ENCODE results near the gene NSUN7. TPM values are rescaled to one million over a fixed set of nuclear protein-coding genes. Genes with fewer than 3 reads are reported as not detected.

NSUN7 gene
- total RNA-seq, 2 donors from 2014 or later = 14.3 to 35.3 TPM

GRCh38 chr4:40845154-40845835 lies 95.5 kb downstream of the NSUN7 start:
- no peaks in the 10 kb centered on the region for H3K9me3 ChIP-seq
- H3K27ac ChIP-seq = no peak overlapping the region
- intact Hi-C loops (cut with DNase I) = no loop called here
- no peaks in the 10 kb centered on the region for H3K4me1 ChIP-seq
- ATAC-seq (no peak), DNase-seq (no peak)
- H3K4me3 ChIP-seq = no peak overlapping the region
- H3K27me3 ChIP-seq = no peaks in the 10 kb centered on the region
- 77 to 89% methylated on average over 10 of the region's 10 CpGs for WGBS, 2 donors
- no peaks in the 10 kb centered on the region for H3K36me3 ChIP-seq (replicated peaks in 1 of 2; ENCODE audit: insufficient read depth in 1 of 2, low read depth in 2 of 2)
- TF ChIP-seq POLR2A (IDR thresholded peaks at IDR 0.05) (no peak), CTCF (IDR thresholded peaks at IDR 0.05) (no peak)

GRCh38 chr4:40846532-40846931 lies 96.8 kb downstream of the NSUN7 start:
- Histone ChIP-seq H3K4me3 (no peak overlapping the region), H3K9me3 (no peaks in the 10 kb centered on the region), H3K4me1 (no peaks in the 10 kb centered on the region), H3K36me3 (replicated peaks in 1 of 2; ENCODE audit: insufficient read depth in 1 of 2, low read depth in 2 of 2) (no peaks in the 10 kb centered on the region), H3K27me3 (no peaks in the 10 kb centered on the region), H3K27ac (no peak overlapping the region)
- TF ChIP-seq POLR2A (IDR thresholded peaks at IDR 0.05) = no peak
- TF ChIP-seq CTCF (IDR thresholded peaks at IDR 0.05) = no peak
- no peak for ATAC-seq
- 89 to 91% methylated on average over 5 of the region's 5 CpGs for WGBS, 2 donors
- no peak for DNase-seq
- intact Hi-C loops (cut with DNase I) = no loop called here

GRCh38 chr4:40848251-40848650 lies 98.5 kb downstream of the NSUN7 start:
- ATAC-seq = no peak
- no peak for DNase-seq
- H3K4me3 ChIP-seq = no peak overlapping the region
- no peak overlapping the region for H3K27ac ChIP-seq
- no peaks in the 10 kb centered on the region for H3K4me1 ChIP-seq
- TF ChIP-seq CTCF (IDR thresholded peaks at IDR 0.05) = no peak
- no peak for TF ChIP-seq POLR2A (IDR thresholded peaks at IDR 0.05)
- intact Hi-C loops (cut with DNase I) = no loop called here
- WGBS, 2 donors = 83 to 85% methylated on average over 5 of the region's 5 CpGs
- H3K9me3 ChIP-seq = no peaks in the 10 kb centered on the region
- H3K36me3 ChIP-seq (replicated peaks in 1 of 2; ENCODE audit: insufficient read depth in 1 of 2, low read depth in 2 of 2) = no peaks in the 10 kb centered on the region
- no peaks in the 10 kb centered on the region for H3K27me3 ChIP-seq

- intact Hi-C loops (cut with DNase I) = no loop called here
- no peaks in the 10 kb centered on the region for H3K36me3 ChIP-seq (replicated peaks in 1 of 2; ENCODE audit: insufficient read depth in 1 of 2, low read depth in 2 of 2)
- H3K4me3 ChIP-seq = no peak overlapping the region
- no peaks in the 10 kb centered on the region for H3K9me3 ChIP-seq
- DNase-seq = no peak
- H3K4me1 ChIP-seq = no peaks in the 10 kb centered on the region
- no peak overlapping the region for H3K27ac ChIP-seq
- ATAC-seq = no peak
- TF ChIP-seq CTCF (IDR thresholded peaks at IDR 0.05) (no peak), POLR2A (IDR thresholded peaks at IDR 0.05) (no peak)
- WGBS, 2 donors = 86 to 90% methylated on average over 3 of the region's 3 CpGs
- H3K27me3 ChIP-seq = no peaks in the 10 kb centered on the region
These were observed 99.2 kb downstream of the NSUN7 start for GRCh38 chr4:40848940-40849339.

GRCh38 chr4:40850496-40850895 lies 100.7 kb downstream of the NSUN7 start:
- TF ChIP-seq CTCF (IDR thresholded peaks at IDR 0.05) = no peak
- Histone ChIP-seq H3K9me3 (no peaks in the 10 kb centered on the region), H3K36me3 (replicated peaks in 1 of 2; ENCODE audit: insufficient read depth in 1 of 2, low read depth in 2 of 2) (no peaks in the 10 kb centered on the region), H3K27me3 (no peaks in the 10 kb centered on the region), H3K4me1 (no peaks in the 10 kb centered on the region), H3K27ac (no peak overlapping the region), H3K4me3 (no peak overlapping the region)
- ATAC-seq (no peak), DNase-seq (no peak)
- intact Hi-C loops (cut with DNase I) = no loop called here
- WGBS, 2 donors = 86% methylated on average over 4 of the region's 4 CpGs

Measured in body of pancreas (tissue), 4 donors.